Trophoblast cell (in vitro differentiated cells and primary cell): ENCODE measurements around the gene PPP1R9A.

ENCODE experiments used
- DNase-seq, 2 donors: peaks; one replicate each; pipeline ENCODE4 v3.0.0-alpha.2; 2016
- H2AFZ ChIP-seq: 2 replicates; pipeline ENCODE4 v1.6.1; 2013; ENCODE audit warnings: low read length, moderate library complexity, mild to moderate bottlenecking; ENCODE audit not compliant: insufficient read depth, poor library complexity
- H2AK5ac ChIP-seq: 2 replicates; pipeline ENCODE4 v1.6.1; 2013; ENCODE audit warnings: mild to moderate bottlenecking, low read length
- H2BK120ac ChIP-seq: 2 replicates; pipeline ENCODE4 v1.6.1; 2013; ENCODE audit warnings: low read length, mild to moderate bottlenecking, moderate library complexity; ENCODE audit not compliant: insufficient read depth, poor library complexity
- H2BK12ac ChIP-seq: 2 replicates; pipeline ENCODE4 v1.6.1; 2013; ENCODE audit warnings: mild to moderate bottlenecking, low read length, moderate library complexity
- H2BK5ac ChIP-seq: 2 replicates; pipeline ENCODE4 v1.6.1; 2013; ENCODE audit warnings: low read length, low read depth, moderate library complexity, mild to moderate bottlenecking; ENCODE audit not compliant: poor library complexity
- H3K14ac ChIP-seq: 2 replicates; pipeline ENCODE4 v1.6.1; 2013; ENCODE audit warnings: mild to moderate bottlenecking, low read length
- H3K18ac ChIP-seq: 2 replicates; pipeline ENCODE4 v1.6.1; 2013; ENCODE audit warnings: mild to moderate bottlenecking, low read length
- H3K23ac ChIP-seq: 2 replicates; pipeline ENCODE4 v1.6.1; 2013; ENCODE audit warnings: low read length
- H3K27ac ChIP-seq: 2 replicates; pipeline ENCODE4 v1.5.1; 2013; ENCODE audit warnings: low read depth, mild to moderate bottlenecking, inconsistent platforms, low read length, moderate library complexity
- H3K27me3 ChIP-seq: 2 replicates; pipeline ENCODE4 v1.6.1; 2013; ENCODE audit warnings: inconsistent platforms, mild to moderate bottlenecking, low read length, moderate library complexity; ENCODE audit not compliant: insufficient read depth
- H3K36me3 ChIP-seq, 2 experiments: 1 replicate in 1 of 2; 2 replicates in 1 of 2; pipeline ENCODE4 v1.6.1; 2013; ENCODE audit warnings: low read length in 2 of 2, mild to moderate bottlenecking in 2 of 2, moderate library complexity in 1 of 2; ENCODE audit not compliant: insufficient read depth in 2 of 2, control insufficient read depth in 1 of 2
- H3K4ac ChIP-seq: 2 replicates; pipeline ENCODE4 v1.6.1; 2013; ENCODE audit warnings: low read depth, mild to moderate bottlenecking, low read length, moderate library complexity
- H3K4me1 ChIP-seq, 2 experiments: 1 replicate in 1 of 2; 2 replicates in 1 of 2; pipeline ENCODE4 v1.6.1; 2013; ENCODE audit warnings: low read length in 2 of 2, mild to moderate bottlenecking in 2 of 2, moderate library complexity in 1 of 2; ENCODE audit not compliant: insufficient read depth in 2 of 2, control insufficient read depth in 1 of 2
- H3K4me2 ChIP-seq: 2 replicates; pipeline ENCODE4 v1.6.1; 2013; ENCODE audit warnings: inconsistent platforms, mild to moderate bottlenecking, low read length, moderate library complexity
- H3K4me3 ChIP-seq: 2 replicates; pipeline ENCODE4 v1.5.1; 2013; ENCODE audit warnings: mild to moderate bottlenecking, low read depth, low read length, inconsistent platforms
- H3K79me1 ChIP-seq: one replicate; pipeline ENCODE4 v1.6.1; 2013; ENCODE audit warnings: low read length
- H3K79me2 ChIP-seq: 2 replicates; pipeline ENCODE4 v1.6.1; 2013; ENCODE audit warnings: low read length, mild to moderate bottlenecking; ENCODE audit not compliant: control insufficient read depth, insufficient read depth, poor library complexity
- H3K9ac ChIP-seq: 2 replicates; pipeline ENCODE4 v1.6.1; 2013; ENCODE audit warnings: mild to moderate bottlenecking, low read length
- H3K9me3 ChIP-seq: 2 replicates; pipeline ENCODE4 v1.6.1; 2013; ENCODE audit warnings: low read depth, mild to moderate bottlenecking, control low read depth, inconsistent platforms, low read length; ENCODE audit not compliant: insufficient read depth
- H4K12ac ChIP-seq: 2 replicates; pipeline ENCODE4 v1.6.1; 2013; ENCODE audit warnings: low read depth, mild to moderate bottlenecking, low read length, moderate library complexity
- H4K8ac ChIP-seq: 2 replicates; pipeline ENCODE4 v1.6.1; 2013; ENCODE audit warnings: low read depth, mild to moderate bottlenecking, low read length, moderate library complexity
- H4K91ac ChIP-seq: one replicate; pipeline ENCODE4 v1.6.1; 2013; ENCODE audit warnings: low read depth, mild to moderate bottlenecking, low read length, moderate library complexity
- WGBS: extraction: QIAGEN DNeasy Blood & Tissue Kit; methylation state at CpG from one replicate; pipeline ENCODE4 v1.1.7; 2013; ENCODE audit warnings: missing lambda C conversion rate; ENCODE audit not compliant: insufficient read length, insufficient coverage; ENCODE audit errors: extremely low coverage; 5-methylcytosine and 5-hydroxymethylcytosine counted together

Gene PPP1R9A

GRCh38 chr7:95297041-95297440 is 389.6 kb downstream of the PPP1R9A start:
- H3K4me2 ChIP-seq: no peak overlapping the region
- H4K12ac ChIP-seq: no peak overlapping the region
- no peak overlapping the region for H3K14ac ChIP-seq
- H3K79me1 ChIP-seq: no peaks in the 10 kb centered on the region
- no peak overlapping the region for H3K4me3 ChIP-seq
- H4K91ac ChIP-seq: no peak overlapping the region
- no peaks in the 10 kb centered on the region for H3K79me2 ChIP-seq
- H2AK5ac ChIP-seq: no peak overlapping the region
- WGBS: no CpG with 5 or more reads among the region's 1 CpG
- no peaks in the 10 kb centered on the region for H3K4me1 ChIP-seq
- H3K18ac ChIP-seq: no peak overlapping the region
- no peak overlapping the region for H3K23ac ChIP-seq
- no peaks in the 10 kb centered on the region for H3K9me3 ChIP-seq
- H2BK120ac ChIP-seq: no peak overlapping the region
- H2AFZ ChIP-seq: no peak overlapping the region
- H3K36me3 ChIP-seq: no peaks in the 10 kb centered on the region
- no peak for DNase-seq
- no peak overlapping the region for H3K9ac ChIP-seq
- no peak overlapping the region for H2BK12ac ChIP-seq
- H3K4ac ChIP-seq: no peak overlapping the region
- H3K27me3 ChIP-seq: no peaks in the 10 kb centered on the region
- no peak overlapping the region for H3K27ac ChIP-seq
- H4K8ac ChIP-seq: no peak overlapping the region
- no peak overlapping the region for H2BK5ac ChIP-seq

GRCh38 chr7:95298091-95298490 is 390.7 kb downstream of the PPP1R9A start:
- Histone ChIP-seq H4K8ac (no peak overlapping the region), H4K91ac (no peak overlapping the region), H3K4me3 (no peak overlapping the region), H3K4ac (no peak overlapping the region), H3K18ac (no peak overlapping the region), H3K4me2 (no peak overlapping the region), H2AK5ac (no peak overlapping the region), H3K9ac (no peak overlapping the region), H3K36me3 (no peaks in the 10 kb centered on the region), H4K12ac (no peak overlapping the region), H3K23ac (no peak overlapping the region), H3K9me3 (no peaks in the 10 kb centered on the region), H3K79me1 (no peaks in the 10 kb centered on the region), H3K27ac (no peak overlapping the region), H2BK5ac (no peak overlapping the region), H2AFZ (no peak overlapping the region), H3K14ac (no peak overlapping the region), H3K4me1 (no peaks in the 10 kb centered on the region), H3K79me2 (no peaks in the 10 kb centered on the region), H3K27me3 (no peaks in the 10 kb centered on the region), H2BK120ac (no peak overlapping the region), H2BK12ac (no peak overlapping the region)
- WGBS: no CpG with 5 or more reads among the region's 3 CpGs
- DNase-seq: peak in 1 of 2 donors; percentile 9

DNA sequence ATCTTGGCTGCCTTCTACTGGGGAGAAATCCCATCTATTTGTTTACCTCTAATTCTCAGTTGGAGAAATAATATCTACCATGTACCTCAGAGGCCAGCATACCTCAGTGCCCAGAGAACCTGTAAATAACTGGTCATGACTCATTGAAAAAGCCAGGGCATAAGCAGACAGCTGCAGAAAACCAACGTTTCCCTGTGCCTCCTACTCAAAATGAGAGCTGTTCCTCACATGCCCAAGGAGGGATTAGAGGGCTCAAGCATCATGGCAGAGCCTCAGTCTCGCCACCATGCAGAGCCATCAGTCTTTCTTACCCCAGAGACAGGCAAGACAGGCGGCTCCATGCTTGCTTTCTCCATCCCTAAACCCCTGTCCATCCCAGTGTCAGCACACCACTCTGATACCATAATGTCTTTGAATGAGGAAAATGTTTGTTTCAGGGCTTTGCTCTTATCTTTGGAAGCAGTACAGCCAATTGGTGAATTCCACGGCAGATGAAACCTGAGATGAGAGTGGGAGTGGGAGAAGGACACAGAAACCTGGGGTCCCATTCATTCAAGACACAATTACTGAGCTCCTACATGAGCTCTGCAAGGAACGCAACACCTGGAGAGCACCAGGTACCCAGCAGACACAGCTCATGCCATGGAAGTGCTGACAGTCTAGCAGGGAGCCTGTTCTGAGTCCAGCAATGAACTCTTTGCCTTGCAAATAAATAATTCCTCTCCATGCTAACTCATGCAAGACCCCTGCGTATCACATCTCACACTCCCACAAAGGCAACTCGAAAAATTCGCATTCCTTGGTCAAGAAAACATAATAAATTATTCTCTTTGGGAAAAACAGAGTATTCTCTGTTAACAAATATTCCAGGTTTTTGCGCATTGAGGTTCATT is 395.9 kb downstream of the PPP1R9A start:
- Histone ChIP-seq H3K79me1 (no peaks in the 10 kb centered on the region), H3K14ac (no peak overlapping the region), H3K18ac (no peak overlapping the region), H3K27ac (no peak overlapping the region), H3K27me3 (no peaks in the 10 kb centered on the region), H2AFZ (no peak overlapping the region), H3K4ac (no peak overlapping the region), H2AK5ac (no peak overlapping the region), H3K4me1 (no peaks in the 10 kb centered on the region), H2BK120ac (no peak overlapping the region), H4K91ac (no peak overlapping the region), H2BK5ac (no peak overlapping the region), H3K4me3 (no peak overlapping the region), H3K36me3 (no peaks in the 10 kb centered on the region), H3K9ac (no peak overlapping the region), H3K4me2 (no peak overlapping the region), H4K8ac (no peak overlapping the region), H3K9me3 (no peaks in the 10 kb centered on the region), H3K79me2 (no peaks in the 10 kb centered on the region), H2BK12ac (no peak overlapping the region), H4K12ac (no peak overlapping the region), H3K23ac (no peak overlapping the region)
- DNase-seq: no peak
- no CpG with 5 or more reads among the region's 9 CpGs for WGBS

GRCh38 chr7:95304990-95305389 is 397.6 kb downstream of the PPP1R9A start:
- Histone ChIP-seq H3K36me3 (no peaks in the 10 kb centered on the region), H2AK5ac (no peak overlapping the region), H3K23ac (no peak overlapping the region), H3K9me3 (no peaks in the 10 kb centered on the region), H3K14ac (no peak overlapping the region), H4K91ac (no peak overlapping the region), H3K27me3 (no peaks in the 10 kb centered on the region), H2BK5ac (no peak overlapping the region), H3K79me1 (no peaks in the 10 kb centered on the region), H3K4me1 (no peaks in the 10 kb centered on the region), H3K79me2 (no peaks in the 10 kb centered on the region), H4K8ac (no peak overlapping the region), H3K9ac (no peak overlapping the region), H4K12ac (no peak overlapping the region), H2AFZ (no peak overlapping the region), H3K27ac (no peak overlapping the region), H3K18ac (no peak overlapping the region), H3K4me3 (no peak overlapping the region), H2BK12ac (no peak overlapping the region), H3K4me2 (no peak overlapping the region), H2BK120ac (no peak overlapping the region), H3K4ac (no peak overlapping the region)
- no peak for DNase-seq
- WGBS: no CpG with 5 or more reads among the region's 7 CpGs
